Psoas muscle (tissue), 8 donors: Measurements from ENCODE around the gene RPS2. TPM values are rescaled to one million over a fixed set of nuclear protein-coding genes. Genes with fewer than 3 reads are reported as not detected.
"Not testable (repeated sequence)": the region's sequence is repeated elsewhere in the genome, so short reads cannot be mapped to it uniquely, and the experiment has no call there.

ENCODE experiments used
- ATAC-seq, 4 donors: fragments of 200-7000 bp; cut with Tn5 transposase; one replicate each; pipeline ENCODE4 v1.9.1; 2020; ENCODE audit warnings: moderate library complexity in 3 of 4, mild to moderate bottlenecking in 2 of 4
- DNase-seq, 2 donors: peaks; one replicate each; pipeline ENCODE4 v3.0.0-alpha.2; 2020
- H3K27ac ChIP-seq: fragments of 200-600 bp; one replicate; pipeline ENCODE4 v1.8.0; 2022
- H3K27me3 ChIP-seq, 3 donors: fragments of 200-600 bp in 1 of 3; one replicate each; pipeline versions ENCODE4 v1.6.1 to v1.8.0; 2013 to 2022; ENCODE audit warnings: low read length in 2 of 3, mild to moderate bottlenecking in 2 of 3, moderate library complexity in 1 of 3; ENCODE audit not compliant: insufficient read depth in 3 of 3
- H3K36me3 ChIP-seq, 2 donors: fragments of 200-600 bp in 1 of 2; one replicate each; pipeline versions ENCODE4 v1.6.1 to v1.8.0; 2013 to 2022; ENCODE audit warnings: low read depth in 1 of 2, mild to moderate bottlenecking in 1 of 2, moderate library complexity in 1 of 2; ENCODE audit not compliant: insufficient read depth in 1 of 2
- H3K4me1 ChIP-seq: fragments of 200-600 bp; one replicate; pipeline ENCODE4 v1.8.0; 2022
- H3K4me3 ChIP-seq: fragments of 200-600 bp; one replicate; pipeline ENCODE4 v1.8.0; 2022; ENCODE audit warnings: mild to moderate bottlenecking
- H3K9me3 ChIP-seq: fragments of 200-600 bp; one replicate; pipeline ENCODE4 v1.8.0; 2022
- CTCF ChIP-seq: fragments of 200-600 bp; IDR thresholded peaks from one replicate; pipeline ENCODE4 v1.8.0; 2022; ENCODE audit warnings: antibody characterized with exemption
- WGBS, 3 donors: extraction: QIAGEN DNeasy Blood & Tissue Kit; methylation state at CpG; one replicate each; pipeline versions ENCODE4 v1.1.6 to v1.1.7; 2013; 5-methylcytosine and 5-hydroxymethylcytosine counted together
- intact Hi-C, 2 donors: fragments of 100-400 bp; cut with DNase I; formaldehyde crosslinking; loops; one replicate each; pipeline versions ENCODE4 v1.11.0 to v1.14.2; 2022
- long read RNA-seq, 2 donors: library from polyadenylated mRNA; unstranded; transcript quantifications; one replicate each; pipeline ENCODE4 v2.0.0, GENCODE V29; 2021
- polyA plus RNA-seq, 3 donors: library from polyadenylated mRNA; stranded (reverse); fragments of 200-250 nt; gene quantifications; one replicate each; pipeline ENCODE4 v1.2.3, GENCODE V29; 2013
- total RNA-seq, 4 donors: library from RNA; stranded (reverse); fragmentation: NEBNext Ultra II Directional in 2 of 4; extraction: Animal tissue kit (Norgen Biotek cat#: 25700) in 2 of 4; gene quantifications; one replicate each; pipeline versions ENCODE4 v1.2.1 to v1.2.4, GENCODE V29; 2021 to 2023
- donor health status: healthy with polysubstance abuse.
- donor health status: DM: no; HTN: no; CAD: no; lungs with moderate emphysema.
- donor health status: Bipolar disorder and iron deficiency.
- donor health status: healthy.
- donor health status: DM: yes; HTN: yes; CAD: no.
- donor health status: DM: no; HTN: no; CAD: no.
- donor health status: DM: no; HTN: no; CAD: no.
- donor health status: DM: yes; HTN: yes; CAD: no.

The RPS2 gene
- total RNA-seq (1,000 to 10,000 TPM; 1,044 to 1,902 (median 1,426) TPM), polyA plus RNA-seq (1,000 to 10,000 TPM; 2,097 to 3,940 (median 2,652) TPM)
- long read RNA-seq, donor 1, transcript RPS2-201 (7 exons, 985 nt), result major isoform, 800 of 1,236 reads
- long read RNA-seq, donor 1, partial matches to known transcripts, result 424 of 1,236 reads
- long read RNA-seq, donor 1, other reads (novel, unspliced or antisense), result 10 of 1,236 reads
- long read RNA-seq, donor 2, transcript RPS2-201 (7 exons, 985 nt), result major isoform, 2,417 of 3,596 reads
- long read RNA-seq, donor 2, partial matches to known transcripts, result 1,132 of 3,596 reads
- long read RNA-seq, donor 2, other reads (novel, unspliced or antisense), result 44 of 3,596 reads

DNA sequence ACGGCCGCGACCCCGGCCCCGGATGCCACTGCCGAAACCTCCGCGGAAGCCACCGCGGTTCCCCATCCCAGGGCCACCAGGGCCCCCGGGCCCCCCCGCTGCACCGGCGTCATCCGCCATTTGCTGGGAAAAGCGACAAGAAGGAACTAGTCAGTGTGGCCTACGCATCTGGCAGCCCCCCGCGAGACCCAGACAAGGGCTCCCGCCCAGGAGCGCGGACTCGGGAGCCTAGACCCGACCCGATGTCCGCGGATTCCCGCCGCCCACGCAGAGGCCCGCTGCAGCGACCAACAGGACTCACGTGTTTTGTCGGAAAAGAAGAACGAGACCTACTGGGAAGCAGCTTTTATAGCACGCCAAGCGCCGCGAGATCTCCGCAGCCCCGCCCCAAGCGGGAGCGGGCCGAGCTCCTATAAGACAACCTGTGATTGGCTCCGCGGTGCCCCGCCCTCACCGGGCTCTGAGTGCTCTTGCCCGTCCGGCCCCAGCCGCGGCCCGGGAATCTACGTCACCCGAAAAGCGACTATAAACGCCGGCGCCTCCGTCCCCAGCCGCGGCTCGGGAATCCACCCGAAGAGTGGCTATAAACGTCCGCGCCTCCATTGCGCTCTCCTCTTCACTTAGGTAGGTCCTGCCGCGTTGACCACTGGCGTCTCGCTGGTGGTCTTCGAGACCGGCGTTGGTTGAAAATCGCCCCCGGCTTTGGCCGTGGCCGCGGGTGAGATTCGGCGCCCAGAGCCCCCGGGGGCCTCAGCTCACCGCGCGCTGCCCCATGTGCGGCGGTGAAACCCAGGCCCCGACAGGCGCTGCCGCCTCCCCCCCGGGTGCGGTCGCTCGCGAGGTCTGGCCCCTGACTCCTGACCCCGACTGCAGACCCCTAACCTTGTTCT lies at the start of gene RPS2:
RPS2 (minus strand) TSS at position 321 of the 890 bp plus-strand sequence; CDS start at position 120, 201 bp downstream.
- Histone ChIP-seq H3K36me3 (peaks cover 0 to 32% of the 10 kb centered on the region in 2 donors), H3K4me1 (peaks cover 28% of the 10 kb centered on the region), H3K9me3 (no peaks in the 10 kb centered on the region), H3K27me3 (no peaks in the 10 kb centered on the region), H3K27ac (peak within 1 kb of the TSS; percentile 91), H3K4me3 (peak within 1 kb of the TSS; percentile 78)
- 0 to 1% (median 1%) methylated on average over 69 to 97 of the region's 97 CpGs for WGBS, 3 donors
- no peak for TF ChIP-seq CTCF
- ATAC-seq (peak; percentile 94 to 97 (median 95)), DNase-seq (peak; percentile 99 to 100)
- intact Hi-C loops, result no loop called here

- no peak for TF ChIP-seq CTCF
- Histone ChIP-seq H3K27me3 (peaks cover 0 to 2% (median 0%) of the 10 kb centered on the region in 3 donors), H3K36me3 (no peaks in the 10 kb centered on the region), H3K9me3 (no peaks in the 10 kb centered on the region), H3K27ac (no peak overlapping the region), H3K4me3 (no peak overlapping the region), H3K4me1 (peaks cover 10% of the 10 kb centered on the region)
- intact Hi-C loops, result no loop called here
- DNase-seq (peak in 1 of 2 donors; percentile 42), ATAC-seq (no peak)
- WGBS, 3 donors, result 87 to 92% (median 91%) methylated on average over 15 of the region's 15 CpGs
These were observed 48.9 kb upstream of the RPS2 start for GRCh38 chr16:2013527-2013926.

- H3K4me3 ChIP-seq, H3K27me3 ChIP-seq, intact Hi-C loops, ATAC-seq, H3K27ac ChIP-seq, DNase-seq, H3K9me3 ChIP-seq: not testable (repeated sequence)
- H3K4me1 ChIP-seq, result peaks cover 28% of the 10 kb centered on the region
- peaks cover 0 to 13% of the 10 kb centered on the region in 2 donors for H3K36me3 ChIP-seq
- WGBS, 3 donors, result 87% methylated on average over 9 of the region's 9 CpGs
These were observed 47.1 kb upstream of the RPS2 start for GRCh38 chr16:2011726-2012125.

DNA sequence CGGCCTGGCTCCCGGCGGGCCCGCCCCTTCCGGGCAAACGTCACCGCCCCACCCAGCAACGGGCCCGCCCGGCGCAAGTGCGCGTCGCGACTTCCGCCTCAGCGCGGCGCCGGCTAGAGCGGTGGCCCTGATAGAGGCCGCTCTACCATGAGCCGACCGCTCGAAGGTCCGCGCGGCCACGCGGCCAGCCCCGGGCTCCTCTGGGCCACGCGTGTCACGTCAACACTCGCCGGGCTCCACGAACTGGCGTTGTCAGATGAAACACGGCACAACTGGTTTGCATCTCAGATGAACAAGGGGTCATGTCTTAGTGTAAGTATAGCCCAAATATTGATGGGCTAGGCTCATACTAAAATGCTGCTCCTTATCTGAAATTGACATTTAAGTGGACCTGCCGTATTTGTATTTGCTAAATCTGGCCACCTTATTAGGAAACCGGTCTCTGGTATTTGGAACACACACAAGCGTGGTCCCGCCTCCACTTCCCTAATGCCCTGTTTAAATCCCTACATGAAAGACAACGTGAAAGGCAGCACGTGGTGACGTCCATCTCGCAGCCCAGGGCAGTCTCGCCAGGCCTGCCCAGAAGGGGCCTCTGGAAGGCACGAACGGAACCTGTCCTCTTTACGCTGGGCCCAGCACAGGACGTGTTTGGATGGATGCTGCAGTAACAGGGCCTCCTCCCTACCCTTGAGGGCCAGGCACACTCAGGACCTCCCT lies 45.3 kb upstream of the RPS2 start, which contains the start of gene ZNF598:
ZNF598 (minus strand) TSS at position 31 of the 720 bp plus-strand sequence.
- Histone ChIP-seq H3K4me3 (peak within 1 kb of the TSS; percentile 98), H3K9me3 (no peaks in the 10 kb centered on the region), H3K4me1 (peaks cover 42% of the 10 kb centered on the region), H3K27me3 (no peaks in the 10 kb centered on the region), H3K36me3 (peaks cover 0 to 13% of the 10 kb centered on the region in 2 donors), H3K27ac (peak within 1 kb of the TSS; percentile 98)
- intact Hi-C loops, result no loop called here
- ATAC-seq, result peak; percentile 93 to 96 (median 94)
- WGBS, 3 donors, result 1 to 2% (median 1%) methylated on average over 52 of the region's 52 CpGs
- peak; percentile 5 for TF ChIP-seq CTCF
- DNase-seq, result peak; percentile 88 to 93
